ENCODE data around the gene TWNK.

The TWNK gene

GRCh38 chr10:101012525-101013364 is 25.4 kb downstream of the TWNK start:
- peak; percentile 76 for TF ChIP-seq CTCF (IDR thresholded peaks at IDR 0.05; ENCODE audit: borderline replicate concordance, insufficient read depth, low read depth, low read length)
- H3K4me3 ChIP-seq (ENCODE audit: low read depth, low read length): no peak overlapping the region

- H3K4me3 ChIP-seq (ENCODE audit: low read depth, low read length): no peak overlapping the region
These were observed 26.1 kb downstream of the TWNK start for GRCh38 chr10:101013365-101013825.

GRCh38 chr10:101014230-101014884 is 27.0 kb downstream of the TWNK start:
- peak; percentile 98 for TF ChIP-seq CTCF (IDR thresholded peaks at IDR 0.05; ENCODE audit: borderline replicate concordance, insufficient read depth, low read depth, low read length)
- no peak overlapping the region for H3K4me3 ChIP-seq (ENCODE audit: low read depth, low read length)

More at GRCh38 chr10:101013365-101013825, 26.1 kb downstream of the TWNK start:
- TF ChIP-seq CTCF (IDR thresholded peaks at IDR 0.05; ENCODE audit: borderline replicate concordance, insufficient read depth, low read depth, low read length): no peak

- no peak for TF ChIP-seq CTCF (IDR thresholded peaks at IDR 0.05; ENCODE audit: borderline replicate concordance, insufficient read depth, low read depth, low read length)
- no peak overlapping the region for H3K4me3 ChIP-seq (ENCODE audit: low read depth, low read length)
These were observed 27.7 kb downstream of the TWNK start for GRCh38 chr10:101014966-101015581.

GRCh38 chr10:101015582-101015973 is 28.2 kb downstream of the TWNK start:
- no peak for TF ChIP-seq CTCF (IDR thresholded peaks at IDR 0.05; ENCODE audit: borderline replicate concordance, insufficient read depth, low read depth, low read length)
- H3K4me3 ChIP-seq (ENCODE audit: low read depth, low read length): no peak overlapping the region

GRCh38 chr10:101016814-101017213 is 29.5 kb downstream of the TWNK start:
- H3K4me3 ChIP-seq (ENCODE audit: low read depth, low read length): no peak overlapping the region
- no peak for TF ChIP-seq CTCF (IDR thresholded peaks at IDR 0.05; ENCODE audit: borderline replicate concordance, insufficient read depth, low read depth, low read length)
